Activated CD8-positive, alpha-beta memory T cell treated with anti-CD3 and anti-CD28 coated beads, Interleukin-2, amount 50 U/mL, for 48 hours (primary cell): ENCODE data around the gene SPATS2L.

Source experiments
- DNase-seq: peaks from one replicate; pipeline ENCODE4 v3.0.0-alpha.2; 2020

The SPATS2L gene

GRCh38 chr2:200475795-200476194 lies 169.3 kb downstream of the SPATS2L start:
- DNase-seq: no peak

- no peak for DNase-seq
These were observed 170.3 kb downstream of the SPATS2L start for GRCh38 chr2:200476836-200477235.

- no peak for DNase-seq
These were observed 171.2 kb downstream of the SPATS2L start for GRCh38 chr2:200477667-200478131.

- DNase-seq: no peak
These were observed 173.3 kb downstream of the SPATS2L start for GRCh38 chr2:200479692-200480265.

- no peak for DNase-seq
These were observed 175.7 kb downstream of the SPATS2L start for GRCh38 chr2:200482194-200482593.

- DNase-seq: no peak
These were observed 177.3 kb downstream of the SPATS2L start for GRCh38 chr2:200483729-200484198.

GRCh38 chr2:200484934-200485333 lies 178.4 kb downstream of the SPATS2L start:
- no peak for DNase-seq

- DNase-seq: no peak
These were observed 180.0 kb downstream of the SPATS2L start for GRCh38 chr2:200486529-200486928.

GRCh38 chr2:200488169-200488568 lies 181.7 kb downstream of the SPATS2L start:
- DNase-seq: no peak

GRCh38 chr2:200490001-200490400 lies 183.5 kb downstream of the SPATS2L start:
- no peak for DNase-seq

- no peak for DNase-seq
These were observed 186.2 kb downstream of the SPATS2L start for GRCh38 chr2:200492656-200493055.

GRCh38 chr2:200494048-200494447 lies 187.6 kb downstream of the SPATS2L start:
- no peak for DNase-seq

- DNase-seq: no peak
These were observed 190.2 kb downstream of the SPATS2L start for GRCh38 chr2:200496696-200497095.

- no peak for DNase-seq
These were observed 192.1 kb downstream of the SPATS2L start for GRCh38 chr2:200498402-200499162.

- no peak for DNase-seq
These were observed 195.7 kb downstream of the SPATS2L start for GRCh38 chr2:200502196-200502595.

- DNase-seq: no peak
These were observed 200.2 kb downstream of the SPATS2L start for GRCh38 chr2:200506679-200507078.

- no peak for DNase-seq
These were observed 200.7 kb downstream of the SPATS2L start for GRCh38 chr2:200507179-200507578.

- peak; percentile 55 for DNase-seq
These were observed 202.7 kb downstream of the SPATS2L start for GRCh38 chr2:200509235-200509611.

GRCh38 chr2:200509612-200510433 lies 203.3 kb downstream of the SPATS2L start, which contains the start of gene KCTD18:
Gene KCTD18 (minus strand): TSS chr2:200510068. CDS start chr2:200507016, 3,052 bp downstream.
- peak; percentile 97 for DNase-seq

GRCh38 chr2:200515155-200515554 lies 208.7 kb downstream of the SPATS2L start:
- DNase-seq: no peak

GRCh38 chr2:200523158-200523557 lies 216.7 kb downstream of the SPATS2L start:
- DNase-seq: no peak

GRCh38 chr2:200523604-200524003 lies 217.1 kb downstream of the SPATS2L start:
- no peak for DNase-seq

GRCh38 chr2:200525066-200525465 lies 218.6 kb downstream of the SPATS2L start:
- no peak for DNase-seq

- DNase-seq: no peak
These were observed 219.0 kb downstream of the SPATS2L start for GRCh38 chr2:200525551-200525881.
